Nephron progenitor cell (in vitro differentiated cells): ENCODE measurements around the gene ATCAY.

Experiments used
- DNase-seq: peaks from one replicate; pipeline ENCODE4 v3.0.0; 2021
- H3K27ac Mint-ChIP-seq: 2 replicates; pipeline ENCODE4 v1.8.0; 2021; ENCODE audit warnings: mild to moderate bottlenecking, moderate library complexity, mixed read lengths
- H3K27me3 Mint-ChIP-seq: 2 replicates; pipeline ENCODE4 v1.8.0; 2021; ENCODE audit warnings: mild to moderate bottlenecking, low read depth, mixed read lengths; ENCODE audit not compliant: poor library complexity
- H3K36me3 Mint-ChIP-seq: 2 replicates; pipeline ENCODE4 v1.8.0; 2021; ENCODE audit warnings: low read depth, mixed read lengths
- H3K4me1 Mint-ChIP-seq: 2 replicates; pipeline ENCODE4 v1.8.0; 2021; ENCODE audit warnings: mixed read lengths
- H3K4me3 Mint-ChIP-seq: 2 replicates; pipeline ENCODE4 v1.8.0; 2021; ENCODE audit warnings: mild to moderate bottlenecking, moderate library complexity, mixed read lengths
- H3K9me3 Mint-ChIP-seq: 2 replicates; pipeline ENCODE4 v1.8.0; 2021; ENCODE audit warnings: mild to moderate bottlenecking, moderate library complexity, mixed read lengths
- TF ChIP-seq, protein P1 (sequence below): fragments of 200-600 bp; sonication (generic); IDR thresholded peaks from 2 replicates; pipeline ENCODE4 v1.5.0; 2021; ENCODE audit warnings: antibody characterized with exemption

The ATCAY gene

GRCh38 chr19:3880471-3881271, at the start of gene ATCAY:
TSS of gene ATCAY (plus strand) at chr19:3880685. CDS start at chr19:3885768, 5,083 bp downstream.
- DNase-seq: peak; percentile 52
- peak within 1 kb of the TSS; percentile 66 for H3K4me3 Mint-ChIP-seq
- H3K27ac Mint-ChIP-seq: no peak within 1 kb of the TSS

DNA sequence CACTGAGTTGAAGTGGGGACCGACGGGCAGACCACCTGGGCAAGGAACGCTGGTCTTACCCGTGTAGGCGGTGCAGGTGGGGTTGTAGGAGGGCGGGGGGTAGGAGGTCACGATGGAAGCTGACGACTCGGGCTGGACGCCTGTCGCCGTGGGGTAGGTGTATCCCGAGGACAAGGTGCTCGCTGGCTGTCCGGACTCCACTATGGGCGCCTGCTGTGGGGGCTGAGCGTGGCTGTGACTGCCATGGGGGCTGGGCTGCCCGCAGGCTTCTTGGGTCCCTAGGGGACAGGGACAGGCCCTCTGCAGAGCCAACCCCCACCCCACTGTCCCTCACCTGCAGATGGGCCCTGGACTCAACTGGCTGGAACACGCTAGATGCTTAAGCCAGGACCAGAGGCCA, 48.9 kb upstream of the ATCAY start:
- Mint-ChIP-seq H3K4me1 (peaks cover 13% of the 10 kb centered on the region), H3K9me3 (no peaks in the 10 kb centered on the region), H3K36me3 (no peaks in the 10 kb centered on the region), H3K4me3 (no peak overlapping the region), H3K27me3 (peaks cover 8% of the 10 kb centered on the region), H3K27ac (peak overlapping the region; percentile 32)
- no peak for DNase-seq
- TF ChIP-seq, protein P1, sequence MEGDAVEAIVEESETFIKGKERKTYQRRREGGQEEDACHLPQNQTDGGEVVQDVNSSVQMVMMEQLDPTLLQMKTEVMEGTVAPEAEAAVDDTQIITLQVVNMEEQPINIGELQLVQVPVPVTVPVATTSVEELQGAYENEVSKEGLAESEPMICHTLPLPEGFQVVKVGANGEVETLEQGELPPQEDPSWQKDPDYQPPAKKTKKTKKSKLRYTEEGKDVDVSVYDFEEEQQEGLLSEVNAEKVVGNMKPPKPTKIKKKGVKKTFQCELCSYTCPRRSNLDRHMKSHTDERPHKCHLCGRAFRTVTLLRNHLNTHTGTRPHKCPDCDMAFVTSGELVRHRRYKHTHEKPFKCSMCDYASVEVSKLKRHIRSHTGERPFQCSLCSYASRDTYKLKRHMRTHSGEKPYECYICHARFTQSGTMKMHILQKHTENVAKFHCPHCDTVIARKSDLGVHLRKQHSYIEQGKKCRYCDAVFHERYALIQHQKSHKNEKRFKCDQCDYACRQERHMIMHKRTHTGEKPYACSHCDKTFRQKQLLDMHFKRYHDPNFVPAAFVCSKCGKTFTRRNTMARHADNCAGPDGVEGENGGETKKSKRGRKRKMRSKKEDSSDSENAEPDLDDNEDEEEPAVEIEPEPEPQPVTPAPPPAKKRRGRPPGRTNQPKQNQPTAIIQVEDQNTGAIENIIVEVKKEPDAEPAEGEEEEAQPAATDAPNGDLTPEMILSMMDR: no peak

More at GRCh38 chr19:3880471-3881271, at the start of gene ATCAY:
- Mint-ChIP-seq H3K9me3 (no peaks in the 10 kb centered on the region), H3K4me1 (peaks cover 16% of the 10 kb centered on the region), H3K27me3 (peaks cover 78% of the 10 kb centered on the region), H3K36me3 (no peaks in the 10 kb centered on the region)
- TF ChIP-seq, protein P1: no peak

GRCh38 chr19:3832001-3832400, 48.5 kb upstream of the ATCAY start:
- H3K27me3 Mint-ChIP-seq: peaks cover 8% of the 10 kb centered on the region
- peaks cover 13% of the 10 kb centered on the region for H3K4me1 Mint-ChIP-seq
- no peaks in the 10 kb centered on the region for H3K9me3 Mint-ChIP-seq
- TF ChIP-seq, protein P1: no peak
- DNase-seq: no peak
- no peaks in the 10 kb centered on the region for H3K36me3 Mint-ChIP-seq
- H3K4me3 Mint-ChIP-seq: no peak overlapping the region
- H3K27ac Mint-ChIP-seq: no peak overlapping the region

- Mint-ChIP-seq H3K4me1 (peaks cover 13% of the 10 kb centered on the region), H3K27ac (peak overlapping the region; percentile 61)
- TF ChIP-seq, protein P1: no peak
Measured at GRCh38 chr19:3833578-3834348, 46.7 kb upstream of the ATCAY start.

GRCh38 chr19:3834349-3835054, 46.0 kb upstream of the ATCAY start:
- no peaks in the 10 kb centered on the region for H3K36me3 Mint-ChIP-seq
- TF ChIP-seq, protein P1: no peak

More at GRCh38 chr19:3833578-3834348, 46.7 kb upstream of the ATCAY start:
- H3K4me3 Mint-ChIP-seq: no peak overlapping the region
- no peak for DNase-seq
- H3K9me3 Mint-ChIP-seq: no peaks in the 10 kb centered on the region
- peaks cover 11% of the 10 kb centered on the region for H3K27me3 Mint-ChIP-seq
- no peaks in the 10 kb centered on the region for H3K36me3 Mint-ChIP-seq

More at GRCh38 chr19:3834349-3835054, 46.0 kb upstream of the ATCAY start:
- no peak for DNase-seq
- H3K27me3 Mint-ChIP-seq: peaks cover 7% of the 10 kb centered on the region
- H3K4me1 Mint-ChIP-seq: peaks cover 14% of the 10 kb centered on the region
- no peak overlapping the region for H3K27ac Mint-ChIP-seq
- H3K9me3 Mint-ChIP-seq: no peaks in the 10 kb centered on the region
- H3K4me3 Mint-ChIP-seq: no peak overlapping the region
